ENCODE data around the gene KIF16B.

- TF ChIP-seq CTCF (IDR thresholded peaks at IDR 0.05; ENCODE audit: poor library complexity) (no peak), EZH2phosphoT487 (IDR thresholded peaks at IDR 0.05; ENCODE audit: low read depth, severe bottlenecking, unreplicated experiment) (no peak)
Measured at GRCh38 chr20:16228722-16229121, 344.5 kb downstream of the KIF16B start.

Measured in hepatocyte (in vitro differentiated cells).